G401 (cell line): ENCODE measurements around the gene IFNA10. TPM values are rescaled to one million over a fixed set of nuclear protein-coding genes. Genes with fewer than 3 reads are reported as not detected.
A peak's percentile ranks its signal among the peaks of the same experiment; 100 is the strongest.
"Not testable (repeated sequence)": the region's sequence is repeated elsewhere in the genome, so short reads cannot be mapped to it uniquely, and the experiment has no call there.

Source experiments
- DNase-seq: peaks from one replicate; pipeline ENCODE4 v3.0.0-alpha.2; 2015; ENCODE audit warnings: low spot score
- in situ Hi-C: cut with HindIII; loops from 2 replicates; pipeline ENCODE4 v1.10.0; 2016; ENCODE audit warnings: low sequenced_read_pairs, mixed read lengths
- total RNA-seq: library from RNA; depleted of rRNA; stranded (reverse); fragments of >200 nt; shearing (Covaris generic); gene quantifications from 2 replicates; pipeline ENCODE4 v1.2.3, GENCODE V29; 2014; rRNA removed

Gene IFNA10
- not detected in 2 replicates for total RNA-seq

DNA sequence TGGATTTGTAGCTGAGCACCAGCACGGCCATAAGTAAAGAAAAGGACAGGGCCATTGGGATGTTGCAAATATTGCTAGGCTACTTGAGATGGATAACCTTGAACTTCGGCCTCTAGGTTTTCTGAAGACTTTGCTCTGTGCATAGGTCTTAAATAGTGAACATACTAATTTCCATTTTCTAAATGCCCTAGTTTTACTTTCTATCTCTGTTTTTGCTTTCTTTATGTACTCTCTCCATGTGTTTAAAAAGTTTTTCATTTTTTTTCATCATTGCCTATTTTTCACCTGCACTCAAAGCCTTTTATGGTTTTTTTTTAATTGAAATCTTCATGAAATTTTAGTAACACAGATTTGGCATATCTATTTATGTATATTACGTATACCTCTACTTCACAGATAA is at the start of gene IFNA10:
Gene IFNA10, minus strand, starts transcription at position 101 of the 400 bp plus-strand sequence. Its CDS starts 46 bp downstream, at position 55.
- DNase-seq, in situ Hi-C loops: not testable (repeated sequence)

DNA sequence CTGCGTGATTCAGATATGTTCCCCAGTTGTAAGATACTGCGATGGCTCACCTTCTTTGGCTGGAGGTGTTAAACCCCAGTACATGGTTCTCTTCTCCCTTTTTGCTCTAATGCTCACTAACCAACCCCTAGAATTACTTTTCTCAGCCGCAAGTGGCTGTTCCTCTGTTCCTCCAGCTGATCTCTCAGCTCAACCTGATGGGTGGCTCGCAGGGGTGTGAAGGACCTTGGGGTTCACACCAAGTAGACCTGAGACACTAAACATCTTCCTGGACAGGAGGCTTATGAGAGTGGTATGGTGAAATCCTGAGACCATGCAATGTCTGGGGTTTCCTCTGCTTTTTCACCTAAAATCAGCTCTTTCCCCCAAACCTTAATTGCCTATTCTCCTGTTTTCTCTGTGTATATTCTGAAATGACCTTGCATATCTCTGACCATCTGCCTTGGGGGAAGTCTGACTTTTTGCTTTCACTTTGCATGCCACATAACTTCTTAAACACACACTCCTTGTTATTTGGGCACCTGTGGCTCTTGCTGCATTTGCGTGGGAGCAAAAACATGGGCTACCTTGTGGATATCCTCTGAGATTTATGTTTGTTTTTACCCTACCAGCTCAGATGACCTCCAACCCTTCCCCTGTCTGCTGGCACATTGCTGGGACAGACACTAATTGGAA is 48.7 kb upstream of the IFNA10 start:
- DNase-seq: no peak
- in situ Hi-C loops: no loop called here

DNA sequence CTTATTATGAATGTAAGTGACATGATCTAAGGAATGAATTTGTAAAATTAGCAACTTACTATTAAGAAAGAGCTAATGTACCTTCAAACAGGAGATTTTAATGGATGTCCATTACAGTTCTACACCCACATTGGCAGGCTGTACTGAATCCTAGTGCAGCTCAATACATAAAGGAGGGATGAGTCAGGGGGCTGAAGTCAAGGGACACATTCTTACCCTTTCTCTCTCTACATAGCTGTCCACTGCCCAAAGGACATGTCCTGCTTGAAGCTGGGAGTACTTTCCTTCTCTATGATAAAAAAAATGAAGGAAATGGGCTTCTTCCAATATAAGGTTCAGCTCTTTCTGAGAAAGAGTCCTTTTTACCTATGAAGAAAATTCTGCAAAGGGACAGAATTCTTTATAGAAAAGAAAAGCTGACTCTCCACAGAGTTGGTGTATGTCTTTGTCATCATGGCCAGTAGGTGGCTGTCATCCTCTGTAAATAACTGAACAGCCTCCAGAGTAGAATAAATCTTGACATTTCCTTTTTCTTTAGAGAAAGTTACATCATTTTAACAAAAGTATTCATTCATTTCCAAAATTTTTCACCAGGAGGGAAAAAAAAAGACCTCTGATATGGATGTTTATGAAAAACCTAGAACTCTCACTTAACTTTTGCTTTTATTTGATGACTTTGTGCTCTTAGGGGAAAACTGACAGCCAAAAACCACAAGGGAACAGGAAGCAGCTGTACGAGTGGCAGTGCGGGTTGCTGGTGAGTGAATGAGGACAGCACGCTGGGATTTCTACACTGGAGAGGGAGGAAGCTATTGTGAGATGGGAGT is 46.0 kb upstream of the IFNA10 start:
- peak; percentile 49 for DNase-seq
- in situ Hi-C loops: no loop called here

DNA sequence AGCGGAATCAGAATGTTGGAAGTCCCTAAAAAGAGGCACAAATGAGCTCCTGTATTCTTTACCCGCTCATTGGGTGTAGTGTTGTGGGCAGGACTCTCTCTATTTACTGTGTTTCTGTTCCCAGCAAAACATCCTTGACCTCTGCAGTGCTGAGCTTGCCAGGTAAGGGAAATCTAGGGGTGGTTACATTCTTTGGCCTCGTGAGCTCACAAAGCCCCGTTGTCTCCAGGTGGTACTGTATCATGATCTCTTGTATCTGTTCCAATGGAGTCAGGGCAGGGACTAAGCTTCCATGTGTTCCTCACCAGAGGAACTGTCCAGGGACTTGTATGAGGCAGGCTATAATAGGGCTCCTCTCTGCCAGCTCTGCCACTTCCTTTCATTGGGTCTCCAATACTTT is 44.7 kb upstream of the IFNA10 start:
- in situ Hi-C loops: no loop called here
- no peak for DNase-seq

DNA sequence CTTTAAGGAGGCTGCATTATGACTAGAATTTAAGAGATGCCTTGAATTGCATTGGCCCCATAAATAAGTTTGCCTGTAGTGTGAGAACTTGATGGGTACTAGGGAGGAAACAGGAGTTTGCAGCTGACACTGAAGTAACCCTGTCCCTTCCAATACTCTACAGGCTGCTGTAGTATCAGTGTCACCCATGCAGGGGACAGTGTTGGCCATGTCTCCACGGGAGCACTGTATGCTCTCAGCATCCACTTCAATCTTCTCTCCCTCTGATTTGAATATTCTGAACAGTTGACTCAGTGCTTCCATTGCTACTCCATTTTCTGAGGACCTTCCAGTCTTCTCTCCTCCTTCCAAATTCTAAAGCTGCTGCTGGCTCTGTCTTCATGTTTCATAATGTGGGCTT is 44.2 kb upstream of the IFNA10 start:
- in situ Hi-C loops: no loop called here
- no peak for DNase-seq

DNA sequence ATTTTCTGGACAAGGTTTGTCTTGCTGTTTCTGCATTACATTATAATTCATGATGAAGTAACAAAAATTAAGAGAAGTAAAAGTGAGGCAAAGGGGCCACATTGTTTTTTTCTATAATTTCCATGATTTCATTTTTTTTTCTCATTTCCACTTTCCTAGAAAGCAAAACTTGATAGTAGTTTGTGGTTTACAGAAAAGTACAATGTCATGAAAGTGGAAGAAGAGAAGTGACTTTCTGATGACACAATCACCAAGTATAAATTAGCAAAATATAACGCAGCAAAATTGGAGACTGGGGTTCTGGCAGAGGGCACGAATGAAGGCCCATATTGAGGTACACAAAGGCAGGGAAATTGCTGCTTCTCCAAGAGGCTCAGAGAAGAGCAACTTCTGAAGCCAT is 37.9 kb upstream of the IFNA10 start:
- DNase-seq: no peak
- in situ Hi-C loops: no loop called here

DNA sequence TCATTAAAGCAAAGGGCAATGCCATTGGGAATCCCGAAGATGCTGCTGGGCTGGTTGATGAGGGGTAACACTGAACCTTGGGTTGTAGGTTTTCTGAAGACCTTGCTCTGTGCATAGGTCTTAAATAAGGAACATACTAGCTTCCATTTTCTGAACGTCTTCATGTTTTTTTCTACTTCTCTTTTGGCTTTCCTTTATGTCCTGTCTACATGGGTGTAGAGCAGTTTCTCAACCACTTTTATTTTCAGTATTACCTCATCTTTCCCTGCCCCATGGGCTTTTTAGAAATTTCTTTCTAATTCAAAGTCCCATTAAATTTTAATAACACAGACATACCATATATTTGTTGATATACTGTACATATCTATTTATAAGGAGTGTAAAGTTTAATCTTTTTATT is 33.0 kb upstream of the IFNA10 start, which contains the start of gene IFNA14:
Gene IFNA14, minus strand, starts transcription at position 95 of the 400 bp plus-strand sequence. Its CDS starts 70 bp downstream, at position 25.
- in situ Hi-C loops: no loop called here
- no peak for DNase-seq

DNA sequence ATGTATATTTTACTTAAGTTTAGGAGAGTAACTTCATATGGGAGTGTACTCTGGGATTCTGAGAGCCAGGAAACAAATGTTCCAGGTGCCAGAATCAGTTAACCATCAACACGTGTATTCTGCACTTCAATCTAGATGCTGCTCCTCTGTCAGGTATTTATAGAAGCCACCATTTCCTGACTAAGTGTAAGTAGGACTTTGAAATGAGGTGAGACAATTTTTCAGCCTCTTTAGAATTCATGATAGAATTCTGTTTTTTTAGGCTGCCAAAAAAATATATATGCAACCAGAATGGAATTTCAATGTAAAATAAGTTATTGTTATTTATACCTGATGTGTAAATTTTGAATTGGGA is 29.4 kb upstream of the IFNA10 start:
- DNase-seq, in situ Hi-C loops: not testable (repeated sequence)

DNA sequence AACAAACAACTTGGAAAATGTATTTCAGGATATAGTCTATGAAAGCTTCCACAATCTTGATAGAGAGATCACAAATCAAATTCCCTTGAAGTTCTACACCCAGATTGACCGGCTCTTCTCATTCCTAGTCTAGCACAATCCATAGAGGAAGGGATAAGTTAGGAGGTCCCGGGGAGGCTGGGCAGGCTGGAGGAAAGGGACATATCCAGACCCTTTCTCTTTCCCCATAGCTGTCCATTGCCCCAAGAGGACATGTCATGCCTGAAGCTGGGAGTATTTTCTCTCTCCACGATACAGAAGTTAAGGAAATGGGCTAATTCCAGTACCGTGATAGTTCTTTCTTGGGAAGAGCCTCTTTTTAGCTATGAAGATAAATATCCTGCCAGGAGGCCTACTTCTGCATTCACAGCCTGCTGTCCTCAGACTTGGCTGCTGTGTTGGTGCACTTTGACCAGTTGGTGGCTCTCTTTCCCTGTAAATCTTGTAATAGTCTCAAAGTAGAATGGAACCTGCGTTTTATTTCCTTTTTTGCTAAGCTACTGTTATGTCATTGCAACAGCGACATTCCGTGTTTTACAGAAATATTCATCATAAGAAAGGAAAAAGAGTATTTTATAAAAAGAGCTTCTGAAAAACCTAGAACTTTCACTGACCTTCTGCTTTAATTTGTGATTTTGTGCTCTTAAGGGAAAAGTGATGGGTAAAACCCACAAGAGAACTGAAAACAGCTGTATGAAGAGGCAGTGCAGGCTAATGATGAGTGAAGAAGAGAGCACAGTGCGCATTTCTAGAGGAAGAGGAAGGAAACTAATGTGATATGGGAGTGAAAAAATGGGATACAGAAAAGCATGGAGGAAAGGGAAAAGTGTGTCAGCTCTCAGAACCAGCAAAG is 28.8 kb upstream of the IFNA10 start:
- peak; percentile 48 for DNase-seq
- in situ Hi-C loops: not testable (repeated sequence)

DNA sequence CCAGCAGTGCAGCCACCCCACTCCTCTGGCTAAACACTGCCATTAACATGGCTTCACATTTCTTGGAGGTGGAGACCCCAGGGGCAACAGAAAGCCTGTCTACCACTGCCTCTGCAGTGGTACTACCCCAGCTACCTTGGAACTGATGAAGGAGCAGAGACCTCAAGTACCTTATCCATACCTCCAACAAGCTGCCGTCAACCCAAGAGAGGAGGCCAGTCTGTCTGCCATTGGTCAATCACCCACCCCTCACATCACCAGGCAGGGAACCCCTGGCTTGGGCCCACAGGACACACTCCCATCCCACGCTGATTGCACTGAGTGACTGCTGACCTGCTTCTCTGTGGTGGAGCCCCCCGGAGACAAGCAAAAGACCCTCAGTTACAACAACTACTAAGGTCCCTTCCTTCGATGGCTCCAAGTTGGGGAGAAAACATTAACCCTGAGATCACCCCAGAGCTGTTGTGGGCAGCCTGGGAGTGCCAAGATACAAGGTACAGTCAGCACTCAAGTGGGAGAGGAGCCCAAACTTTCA is 27.3 kb upstream of the IFNA10 start:
- in situ Hi-C loops: no loop called here
- DNase-seq: no peak

DNA sequence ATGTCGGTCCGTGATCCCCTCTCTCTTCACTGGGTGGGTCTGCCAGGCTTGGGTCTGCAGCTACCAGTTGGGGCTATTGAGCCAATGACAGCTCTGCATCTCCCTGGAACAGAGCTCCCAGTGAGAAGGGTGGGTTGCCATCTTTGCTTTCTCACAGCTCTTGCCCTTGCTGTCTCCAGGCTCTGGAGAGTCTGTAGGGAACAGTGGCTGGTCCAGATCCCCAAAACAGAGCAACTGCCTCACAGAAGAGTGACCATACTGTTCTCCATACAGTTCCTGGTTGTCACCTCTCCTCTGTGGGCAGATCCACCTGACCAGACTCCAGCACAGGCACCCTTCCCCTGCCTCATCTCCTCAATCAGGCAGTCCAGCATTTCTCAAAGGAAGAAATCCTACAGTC is 26.3 kb upstream of the IFNA10 start:
- in situ Hi-C loops: no loop called here
- no peak for DNase-seq

DNA sequence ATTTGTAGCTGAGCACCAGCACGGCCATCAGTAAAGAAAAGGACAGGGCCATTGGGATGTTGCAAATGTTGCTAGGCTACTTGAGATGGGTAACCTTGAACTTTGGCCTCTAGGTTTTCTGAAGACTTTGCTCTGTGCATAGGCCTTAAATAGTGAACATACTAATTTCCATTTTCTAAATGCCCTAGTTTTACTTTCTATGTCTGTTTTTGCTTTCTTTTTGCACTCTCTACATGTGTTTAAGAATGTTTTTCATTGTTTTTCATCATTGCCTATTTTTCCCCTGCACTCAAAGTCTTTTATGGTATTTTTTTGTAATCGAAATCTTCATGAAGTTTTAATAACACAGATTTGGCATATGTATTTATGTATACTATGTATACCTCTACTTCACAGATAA is 21.2 kb upstream of the IFNA10 start, which contains the start of gene IFNA17:
Gene IFNA17, minus strand, starts transcription at position 101 of the 400 bp plus-strand sequence. Its CDS starts 49 bp downstream, at position 52.
- in situ Hi-C loops: no loop called here
- DNase-seq: no peak

DNA sequence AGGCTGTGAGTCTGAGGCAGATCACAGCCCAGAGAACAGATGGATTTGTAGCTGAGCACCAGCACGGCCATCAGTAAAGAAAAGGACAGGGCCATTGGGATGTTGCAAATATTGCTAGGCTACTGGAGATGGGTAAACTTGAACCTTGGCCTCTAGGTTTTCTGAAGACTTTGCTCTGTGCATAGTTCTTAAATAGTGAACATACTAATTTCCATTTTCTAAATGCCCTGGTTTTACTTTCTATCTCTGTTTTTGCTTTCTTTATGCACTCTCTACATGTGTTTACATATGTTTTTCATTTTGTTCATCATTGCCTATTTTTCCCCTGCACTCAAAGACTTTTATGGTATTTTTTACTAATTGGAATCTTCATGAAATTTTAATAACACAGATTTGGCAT is 10.3 kb upstream of the IFNA10 start, which contains the start of gene IFNA16:
Gene IFNA16, minus strand, starts transcription at position 101 of the 400 bp plus-strand sequence. Its CDS starts 6 bp downstream, at position 95.
- DNase-seq, in situ Hi-C loops: not testable (repeated sequence)

DNA sequence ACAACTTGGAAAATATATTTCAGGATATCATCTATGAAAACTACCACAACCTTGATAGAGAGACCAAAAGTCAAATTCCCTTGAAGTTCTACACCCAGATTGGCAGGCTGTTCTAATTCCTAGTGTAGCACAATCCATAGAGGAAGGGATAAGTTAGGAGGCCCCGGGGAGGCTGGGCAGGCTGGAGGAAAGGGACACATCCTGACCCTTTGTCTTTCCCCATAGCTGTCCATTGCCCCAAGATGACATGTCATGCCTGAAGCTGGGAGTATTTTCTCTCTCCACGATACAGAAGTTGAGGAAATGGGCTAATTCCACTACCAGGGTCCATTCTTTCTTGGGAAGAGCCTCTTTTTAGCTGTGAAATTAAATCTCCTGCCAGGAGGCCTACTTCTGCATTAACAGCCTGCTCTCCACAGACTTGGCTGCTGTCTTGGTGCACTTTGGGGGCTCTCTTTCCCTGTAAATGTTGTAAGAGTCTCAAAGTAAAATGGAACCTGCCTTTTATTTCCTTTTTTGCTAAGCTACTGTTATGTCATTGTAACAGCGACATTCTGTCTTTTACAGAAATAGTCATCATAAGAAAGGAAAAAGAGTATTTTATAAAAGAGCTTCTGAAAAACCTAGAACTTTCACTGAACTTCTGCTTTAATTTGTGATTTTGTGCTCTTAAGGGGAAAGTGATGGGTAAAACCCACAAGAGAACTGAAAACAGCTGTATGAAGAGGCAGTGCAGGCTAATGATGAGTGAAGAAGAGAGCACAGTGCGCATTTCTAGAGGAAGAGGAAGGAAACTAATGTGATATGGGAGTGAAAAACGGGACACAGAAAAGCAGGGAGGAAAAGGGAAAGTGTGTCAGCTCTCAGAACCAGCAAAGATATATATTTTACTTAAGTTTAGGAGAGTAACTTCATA is 6.7 kb upstream of the IFNA10 start:
- DNase-seq, in situ Hi-C loops: not testable (repeated sequence)

DNA sequence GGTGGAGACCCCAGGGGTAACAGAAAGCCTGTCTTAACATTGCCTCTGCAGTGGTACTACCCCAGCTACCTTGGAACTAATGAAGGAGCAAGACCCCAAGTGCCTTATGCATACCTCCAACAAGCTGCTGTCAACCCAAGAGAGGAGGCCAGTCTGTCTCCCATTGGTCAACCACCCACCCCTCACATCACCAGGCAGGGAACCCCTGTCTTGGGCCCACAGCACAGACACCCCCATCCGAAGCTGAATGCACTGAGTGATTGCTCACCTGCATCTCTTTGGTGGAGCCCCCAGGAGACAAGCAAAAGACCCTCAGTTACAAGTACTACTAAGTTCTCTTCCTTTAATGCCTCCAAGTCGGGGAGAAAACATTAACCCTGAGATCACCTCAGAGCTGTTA is 5.2 kb upstream of the IFNA10 start:
- in situ Hi-C loops, DNase-seq: not testable (repeated sequence)

DNA sequence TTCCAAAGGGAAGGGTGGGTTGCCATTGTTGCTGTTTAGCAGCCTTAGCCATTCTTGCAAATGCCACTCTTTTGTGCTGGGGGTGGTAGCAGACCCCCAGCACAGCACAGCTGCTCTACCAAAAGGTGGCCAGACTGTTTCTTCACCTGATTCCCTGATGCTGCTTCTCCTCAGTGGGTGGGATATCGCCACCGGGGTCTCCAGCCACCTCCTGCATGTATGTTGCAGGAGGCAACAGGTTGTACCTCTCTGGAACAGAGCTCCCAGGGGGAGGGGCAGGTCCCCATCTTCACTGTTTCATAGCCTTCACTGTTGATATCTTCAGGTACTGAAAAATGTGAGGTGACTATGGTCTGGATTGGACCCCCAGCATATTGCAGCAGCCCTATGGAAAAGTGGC is 3.8 kb upstream of the IFNA10 start:
- DNase-seq, in situ Hi-C loops: not testable (repeated sequence)

DNA sequence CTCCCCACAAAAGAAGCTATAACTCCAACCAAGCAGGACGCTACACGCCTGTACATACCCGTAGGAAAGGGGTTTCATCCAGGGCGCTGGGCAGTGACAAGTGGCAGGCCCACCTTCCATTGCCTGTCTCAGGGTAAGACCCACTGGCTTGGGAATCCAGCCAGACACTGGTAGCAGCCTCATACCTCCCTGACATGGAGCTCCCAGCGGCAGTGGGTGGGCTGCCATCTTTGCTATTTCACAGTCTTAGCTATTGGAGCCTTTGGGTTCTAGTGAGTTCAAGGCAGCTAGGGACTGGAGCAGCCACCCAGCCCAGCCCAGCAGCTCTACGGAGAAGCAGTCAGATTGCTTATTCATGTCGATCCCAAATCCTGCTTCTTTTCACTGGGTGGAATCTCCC is 3.4 kb upstream of the IFNA10 start:
- in situ Hi-C loops: no loop called here
- DNase-seq: no peak

DNA sequence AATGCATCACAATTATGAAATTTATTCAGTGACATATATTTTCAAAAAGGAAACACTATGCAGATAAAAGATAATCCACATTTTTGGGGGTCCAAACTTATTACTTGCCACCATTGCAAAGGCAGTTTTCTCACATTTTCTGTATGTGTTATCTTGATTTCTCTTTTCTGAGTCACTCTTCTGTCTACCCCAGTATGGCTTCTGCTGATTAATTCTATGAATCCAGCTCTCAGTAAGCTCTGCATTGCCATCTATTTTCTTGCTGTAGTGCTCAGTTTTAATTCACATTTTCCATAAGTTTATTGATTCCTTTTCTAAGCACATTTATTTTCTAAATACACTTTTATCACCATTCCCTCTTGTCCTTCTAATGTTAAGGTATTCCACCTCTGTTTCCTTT is 1.7 kb downstream of the IFNA10 start:
- DNase-seq: no peak
- in situ Hi-C loops: no loop called here
